ENCODE data around the gene NRN1L.
"Not testable (repeated sequence)": the region's sequence is repeated elsewhere in the genome, so short reads cannot be mapped to it uniquely, and the experiment has no call there.

The NRN1L gene

GRCh38 chr16:67860589-67861398 is 23.9 kb upstream of the NRN1L start:
- no peak for DNase-seq (ENCODE audit: extremely low read depth in 1 of 2, low read depth in 1 of 2)

- DNase-seq (ENCODE audit: extremely low read depth in 1 of 2, low read depth in 1 of 2), result no peak
Observed at GRCh38 chr16:67861877-67862276, 22.8 kb upstream of the NRN1L start.

- DNase-seq (ENCODE audit: extremely low read depth in 1 of 2, low read depth in 1 of 2), result no peak
Observed at GRCh38 chr16:67862623-67863583, 21.8 kb upstream of the NRN1L start.

- not testable (repeated sequence) for DNase-seq (ENCODE audit: extremely low read depth in 1 of 2, low read depth in 1 of 2)
Observed at GRCh38 chr16:67864044-67864443, 20.6 kb upstream of the NRN1L start.

GRCh38 chr16:67864594-67864993 is 20.1 kb upstream of the NRN1L start:
- no peak for DNase-seq (ENCODE audit: extremely low read depth in 1 of 2, low read depth in 1 of 2)

GRCh38 chr16:67865318-67865717 is 19.4 kb upstream of the NRN1L start:
- no peak for DNase-seq (ENCODE audit: extremely low read depth in 1 of 2, low read depth in 1 of 2)

- DNase-seq (ENCODE audit: extremely low read depth in 1 of 2, low read depth in 1 of 2), result no peak
Observed at GRCh38 chr16:67868290-67868689, 16.4 kb upstream of the NRN1L start.

GRCh38 chr16:67869653-67870052 is 15.0 kb upstream of the NRN1L start:
- no peak for DNase-seq (ENCODE audit: extremely low read depth in 1 of 2, low read depth in 1 of 2)

- DNase-seq (ENCODE audit: extremely low read depth in 1 of 2, low read depth in 1 of 2), result no peak
Observed at GRCh38 chr16:67871256-67871655, 13.4 kb upstream of the NRN1L start.

- no peak for DNase-seq (ENCODE audit: extremely low read depth in 1 of 2, low read depth in 1 of 2)
Observed at GRCh38 chr16:67872131-67872630, 12.5 kb upstream of the NRN1L start.

GRCh38 chr16:67872631-67873434 is 11.9 kb upstream of the NRN1L start, which contains the start of gene EDC4:
Gene EDC4 (plus strand): TSS chr16:67873052. CDS start chr16:67873262, 210 bp downstream.
- peak; percentile 51 to 82 for DNase-seq (ENCODE audit: extremely low read depth in 1 of 2, low read depth in 1 of 2)

- DNase-seq (ENCODE audit: extremely low read depth in 1 of 2, low read depth in 1 of 2), result no peak
Observed at GRCh38 chr16:67873435-67874370, 11.0 kb upstream of the NRN1L start.

GRCh38 chr16:67874372-67874771 is 10.3 kb upstream of the NRN1L start:
- DNase-seq (ENCODE audit: extremely low read depth in 1 of 2, low read depth in 1 of 2), result no peak

GRCh38 chr16:67877064-67877463 is 7.6 kb upstream of the NRN1L start:
- DNase-seq (ENCODE audit: extremely low read depth in 1 of 2, low read depth in 1 of 2), result no peak

- DNase-seq (ENCODE audit: extremely low read depth in 1 of 2, low read depth in 1 of 2), result no peak
Observed at GRCh38 chr16:67878232-67878631, 6.5 kb upstream of the NRN1L start.

GRCh38 chr16:67878846-67879245 is 5.8 kb upstream of the NRN1L start:
- no peak for DNase-seq (ENCODE audit: extremely low read depth in 1 of 2, low read depth in 1 of 2)

GRCh38 chr16:67879462-67879861 is 5.2 kb upstream of the NRN1L start:
- DNase-seq (ENCODE audit: extremely low read depth in 1 of 2, low read depth in 1 of 2), result no peak

- no peak for DNase-seq (ENCODE audit: extremely low read depth in 1 of 2, low read depth in 1 of 2)
Observed at GRCh38 chr16:67879936-67880335, 4.7 kb upstream of the NRN1L start.

GRCh38 chr16:67880584-67880983 is 4.1 kb upstream of the NRN1L start:
- DNase-seq (ENCODE audit: extremely low read depth in 1 of 2, low read depth in 1 of 2), result no peak
